Activated T-helper 17 cell treated with anti-CD3 and anti-CD28 coated beads, Interleukin-2, amount 50 U/mL, for 72 hours (primary cell): Measurements from ENCODE around the gene CMSS1. TPM values are rescaled to one million over a fixed set of nuclear protein-coding genes. Genes with fewer than 3 reads are reported as not detected.

Experiments
- ATAC-seq: fragments of 150-1000 bp; cut with Tn5 transposase; replicated peaks from 2 replicates; pipeline ENCODE4 v1.10.0; 2021; ENCODE audit warnings: mild to moderate bottlenecking, moderate library complexity
- H3K27ac Mint-ChIP-seq: one replicate; pipeline ENCODE4 v1.8.0; 2022; ENCODE audit warnings: mixed read lengths
- H3K27me3 Mint-ChIP-seq: one replicate; pipeline ENCODE4 v1.8.0; 2022; ENCODE audit warnings: mixed read lengths
- H3K36me3 Mint-ChIP-seq: one replicate; pipeline ENCODE4 v1.8.0; 2022; ENCODE audit warnings: low read depth, mild to moderate bottlenecking, mixed read lengths
- H3K4me1 Mint-ChIP-seq: one replicate; pipeline ENCODE4 v1.8.0; 2022; ENCODE audit warnings: mixed read lengths
- H3K4me3 Mint-ChIP-seq: one replicate; pipeline ENCODE4 v1.8.0; 2022; ENCODE audit warnings: mild to moderate bottlenecking, mixed read lengths
- H3K9me3 Mint-ChIP-seq: one replicate; pipeline ENCODE4 v1.8.0; 2022; ENCODE audit warnings: mixed read lengths
- total RNA-seq, 2 donors: library from RNA; stranded (reverse); gene quantifications; one replicate each; pipeline ENCODE4 v1.2.3, GENCODE V29; 2022

The CMSS1 gene
- total RNA-seq, 2 donors from 2014 or later, result 29.8 to 67.4 TPM

GRCh38 chr3:99883693-99884092 lies 66.0 kb downstream of the CMSS1 start:
- no peaks in the 10 kb centered on the region for H3K36me3 Mint-ChIP-seq
- no peaks in the 10 kb centered on the region for H3K9me3 Mint-ChIP-seq
- peaks cover 16% of the 10 kb centered on the region for H3K4me1 Mint-ChIP-seq
- H3K4me3 Mint-ChIP-seq, result no peak overlapping the region
- no peak overlapping the region for H3K27ac Mint-ChIP-seq
- ATAC-seq, result no peak
- H3K27me3 Mint-ChIP-seq, result no peaks in the 10 kb centered on the region

GRCh38 chr3:99884484-99884883 lies 66.8 kb downstream of the CMSS1 start:
- no peak overlapping the region for H3K4me3 Mint-ChIP-seq
- no peak for ATAC-seq
- no peaks in the 10 kb centered on the region for H3K9me3 Mint-ChIP-seq
- H3K4me1 Mint-ChIP-seq, result peaks cover 16% of the 10 kb centered on the region
- no peaks in the 10 kb centered on the region for H3K36me3 Mint-ChIP-seq
- peak overlapping the region; percentile 0 for H3K27ac Mint-ChIP-seq
- no peaks in the 10 kb centered on the region for H3K27me3 Mint-ChIP-seq

- no peaks in the 10 kb centered on the region for H3K27me3 Mint-ChIP-seq
- H3K9me3 Mint-ChIP-seq, result no peaks in the 10 kb centered on the region
- no peak overlapping the region for H3K27ac Mint-ChIP-seq
- H3K36me3 Mint-ChIP-seq, result no peaks in the 10 kb centered on the region
- ATAC-seq, result no peak
- H3K4me1 Mint-ChIP-seq, result peaks cover 16% of the 10 kb centered on the region
- H3K4me3 Mint-ChIP-seq, result no peak overlapping the region
Observed at GRCh38 chr3:99885085-99885484, 67.4 kb downstream of the CMSS1 start.

GRCh38 chr3:99885851-99886250 lies 68.2 kb downstream of the CMSS1 start:
- H3K4me3 Mint-ChIP-seq, result no peak overlapping the region
- peaks cover 16% of the 10 kb centered on the region for H3K4me1 Mint-ChIP-seq
- no peak for ATAC-seq
- H3K27me3 Mint-ChIP-seq, result no peaks in the 10 kb centered on the region
- no peaks in the 10 kb centered on the region for H3K9me3 Mint-ChIP-seq
- H3K27ac Mint-ChIP-seq, result no peak overlapping the region
- no peaks in the 10 kb centered on the region for H3K36me3 Mint-ChIP-seq

- Mint-ChIP-seq H3K27me3 (no peaks in the 10 kb centered on the region), H3K4me1 (peaks cover 13% of the 10 kb centered on the region), H3K36me3 (no peaks in the 10 kb centered on the region), H3K9me3 (no peaks in the 10 kb centered on the region), H3K4me3 (no peak overlapping the region), H3K27ac (no peak overlapping the region)
- ATAC-seq, result no peak
Observed at GRCh38 chr3:99891610-99892285, 74.1 kb downstream of the CMSS1 start.

GRCh38 chr3:99892332-99892731 lies 74.7 kb downstream of the CMSS1 start:
- H3K4me1 Mint-ChIP-seq, result peaks cover 13% of the 10 kb centered on the region
- no peaks in the 10 kb centered on the region for H3K36me3 Mint-ChIP-seq
- ATAC-seq, result no peak
- H3K4me3 Mint-ChIP-seq, result no peak overlapping the region
- no peaks in the 10 kb centered on the region for H3K9me3 Mint-ChIP-seq
- no peaks in the 10 kb centered on the region for H3K27me3 Mint-ChIP-seq
- H3K27ac Mint-ChIP-seq, result no peak overlapping the region

GRCh38 chr3:99895131-99895696 lies 77.6 kb downstream of the CMSS1 start:
- ATAC-seq, result no peak
- Mint-ChIP-seq H3K9me3 (no peaks in the 10 kb centered on the region), H3K27me3 (no peaks in the 10 kb centered on the region), H3K36me3 (no peaks in the 10 kb centered on the region), H3K27ac (no peak overlapping the region), H3K4me1 (peaks cover 13% of the 10 kb centered on the region), H3K4me3 (no peak overlapping the region)

GRCh38 chr3:99895703-99896441 lies 78.2 kb downstream of the CMSS1 start:
- Mint-ChIP-seq H3K27ac (no peak overlapping the region), H3K36me3 (no peaks in the 10 kb centered on the region), H3K9me3 (no peaks in the 10 kb centered on the region), H3K4me3 (no peak overlapping the region), H3K27me3 (no peaks in the 10 kb centered on the region), H3K4me1 (peaks cover 13% of the 10 kb centered on the region)
- peak; percentile 28 for ATAC-seq

GRCh38 chr3:99896482-99896881 lies 78.8 kb downstream of the CMSS1 start:
- Mint-ChIP-seq H3K4me3 (no peak overlapping the region), H3K36me3 (no peaks in the 10 kb centered on the region), H3K4me1 (peaks cover 16% of the 10 kb centered on the region), H3K9me3 (no peaks in the 10 kb centered on the region), H3K27ac (no peak overlapping the region), H3K27me3 (no peaks in the 10 kb centered on the region)
- ATAC-seq, result no peak

GRCh38 chr3:99899603-99900002 lies 81.9 kb downstream of the CMSS1 start:
- H3K27me3 Mint-ChIP-seq, result no peaks in the 10 kb centered on the region
- H3K27ac Mint-ChIP-seq, result no peak overlapping the region
- H3K4me1 Mint-ChIP-seq, result peaks cover 14% of the 10 kb centered on the region
- no peaks in the 10 kb centered on the region for H3K9me3 Mint-ChIP-seq
- H3K4me3 Mint-ChIP-seq, result no peak overlapping the region
- H3K36me3 Mint-ChIP-seq, result no peaks in the 10 kb centered on the region
- ATAC-seq, result no peak

GRCh38 chr3:99900248-99900647 lies 82.6 kb downstream of the CMSS1 start:
- no peak overlapping the region for H3K27ac Mint-ChIP-seq
- ATAC-seq, result no peak
- H3K27me3 Mint-ChIP-seq, result no peaks in the 10 kb centered on the region
- no peaks in the 10 kb centered on the region for H3K36me3 Mint-ChIP-seq
- no peak overlapping the region for H3K4me3 Mint-ChIP-seq
- peaks cover 14% of the 10 kb centered on the region for H3K4me1 Mint-ChIP-seq
- no peaks in the 10 kb centered on the region for H3K9me3 Mint-ChIP-seq

- no peak for ATAC-seq
- H3K9me3 Mint-ChIP-seq, result no peaks in the 10 kb centered on the region
Observed at GRCh38 chr3:99901200-99901926, 83.7 kb downstream of the CMSS1 start.

GRCh38 chr3:99902091-99902490 lies 84.4 kb downstream of the CMSS1 start:
- no peak overlapping the region for H3K27ac Mint-ChIP-seq
- H3K4me1 Mint-ChIP-seq, result peaks cover 6% of the 10 kb centered on the region
- H3K9me3 Mint-ChIP-seq, result no peaks in the 10 kb centered on the region
- H3K36me3 Mint-ChIP-seq, result no peaks in the 10 kb centered on the region
- ATAC-seq, result no peak
- H3K4me3 Mint-ChIP-seq, result no peak overlapping the region
- no peaks in the 10 kb centered on the region for H3K27me3 Mint-ChIP-seq

More at GRCh38 chr3:99901200-99901926, 83.7 kb downstream of the CMSS1 start:
- Mint-ChIP-seq H3K27me3 (no peaks in the 10 kb centered on the region), H3K27ac (no peak overlapping the region), H3K4me1 (peaks cover 6% of the 10 kb centered on the region), H3K36me3 (no peaks in the 10 kb centered on the region), H3K4me3 (no peak overlapping the region)

- Mint-ChIP-seq H3K9me3 (no peaks in the 10 kb centered on the region), H3K27me3 (no peaks in the 10 kb centered on the region), H3K27ac (no peak overlapping the region), H3K4me3 (no peak overlapping the region), H3K36me3 (no peaks in the 10 kb centered on the region), H3K4me1 (peaks cover 6% of the 10 kb centered on the region)
- no peak for ATAC-seq
Observed at GRCh38 chr3:99903869-99904268, 86.2 kb downstream of the CMSS1 start.
